Activated B cell treated with CpG ODN at 0.5 μM for 24 hours (primary cell): ENCODE results near the gene C8B. TPM values are rescaled to one million over a fixed set of nuclear protein-coding genes. Genes with fewer than 3 reads are reported as not detected.

Experiments
- ATAC-seq: fragments of 200-7000 bp; cut with Tn5 transposase; one replicate; pipeline ENCODE4 v1.10.0; 2021; ENCODE audit warnings: low read depth, mild to moderate bottlenecking, moderate library complexity
- CTCF ChIA-PET: fragments of 350-600 bp; sonication (Branson Sonifier 250); formaldehyde crosslinking; loops from one replicate; lab custom pipeline; 2021; ENCODE audit warnings: antibody characterized with exemption; lab: Charles Lee
- POLR2A ChIA-PET: fragments of 350-600 bp; sonication (Branson Sonifier 250); formaldehyde crosslinking; loops from one replicate; lab custom pipeline; 2021; ENCODE audit warnings: antibody characterized with exemption; lab: Charles Lee
- DNase-seq: peaks from one replicate; pipeline ENCODE4 v3.0.0; 2022
- H3K27ac Mint-ChIP-seq: one replicate; pipeline ENCODE4 v1.8.0; 2020; ENCODE audit warnings: mixed read lengths
- H3K27me3 Mint-ChIP-seq: one replicate; pipeline ENCODE4 v1.8.0; 2021; ENCODE audit warnings: mixed read lengths
- H3K36me3 Mint-ChIP-seq: one replicate; pipeline ENCODE4 v1.8.0; 2021; ENCODE audit warnings: low read depth, mixed read lengths
- H3K4me1 Mint-ChIP-seq: one replicate; pipeline ENCODE4 v1.8.0; 2021; ENCODE audit warnings: mixed read lengths
- H3K4me3 Mint-ChIP-seq: one replicate; pipeline ENCODE4 v1.8.0; 2020; ENCODE audit warnings: mild to moderate bottlenecking, mixed read lengths
- H3K9me3 Mint-ChIP-seq: one replicate; pipeline ENCODE4 v1.8.0; 2020; ENCODE audit warnings: mixed read lengths
- intact Hi-C: fragments of 100-400 bp; cut with micrococcal nuclease; formaldehyde crosslinking; loops from one replicate; pipeline ENCODE4 v1.15.1; 2024
- total RNA-seq: library from RNA; stranded (reverse); gene quantifications from 2 replicates; pipeline ENCODE4 v1.2.3, GENCODE V29; 2022
- TF ChIP-seq, protein P1 (sequence below): fragments of 200-600 bp; IDR thresholded peaks from one replicate; pipeline ENCODE4 v1.8.0; 2022; ENCODE audit warnings: antibody characterized with exemption, mild to moderate bottlenecking

C8B gene
- total RNA-seq, 1 donor from 2014 or later = not detected

DNA sequence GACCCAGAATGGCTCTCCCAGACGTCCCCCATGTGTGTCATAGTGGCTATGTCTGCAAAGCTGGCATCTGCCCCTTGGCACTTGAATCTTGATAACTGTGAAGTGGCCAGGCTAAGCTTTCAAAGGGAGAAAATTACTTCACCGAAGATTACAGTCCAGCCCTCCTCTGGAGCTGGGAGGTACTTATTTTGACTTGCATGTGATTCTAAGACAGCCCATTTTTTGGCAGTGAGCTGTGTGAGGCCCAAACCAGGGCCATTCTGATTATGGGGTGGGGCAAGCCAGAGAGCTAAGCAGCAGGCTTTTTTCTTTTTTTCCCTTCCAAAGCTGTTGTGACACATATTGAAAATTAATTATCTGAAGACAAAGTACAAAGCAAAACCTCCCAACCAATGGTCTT, 42.1 kb upstream of the C8B start:
- ChIA-PET CTCF (no interaction called here), POLR2A (no interaction called here)
- Mint-ChIP-seq H3K27ac (no peak overlapping the region), H3K27me3 (peaks cover 2% of the 10 kb centered on the region), H3K4me1 (no peaks in the 10 kb centered on the region), H3K9me3 (no peaks in the 10 kb centered on the region), H3K36me3 (no peaks in the 10 kb centered on the region), H3K4me3 (no peak overlapping the region)
- ATAC-seq (no peak), DNase-seq (no peak)
- intact Hi-C loops = no loop called here
- TF ChIP-seq, protein P1, sequence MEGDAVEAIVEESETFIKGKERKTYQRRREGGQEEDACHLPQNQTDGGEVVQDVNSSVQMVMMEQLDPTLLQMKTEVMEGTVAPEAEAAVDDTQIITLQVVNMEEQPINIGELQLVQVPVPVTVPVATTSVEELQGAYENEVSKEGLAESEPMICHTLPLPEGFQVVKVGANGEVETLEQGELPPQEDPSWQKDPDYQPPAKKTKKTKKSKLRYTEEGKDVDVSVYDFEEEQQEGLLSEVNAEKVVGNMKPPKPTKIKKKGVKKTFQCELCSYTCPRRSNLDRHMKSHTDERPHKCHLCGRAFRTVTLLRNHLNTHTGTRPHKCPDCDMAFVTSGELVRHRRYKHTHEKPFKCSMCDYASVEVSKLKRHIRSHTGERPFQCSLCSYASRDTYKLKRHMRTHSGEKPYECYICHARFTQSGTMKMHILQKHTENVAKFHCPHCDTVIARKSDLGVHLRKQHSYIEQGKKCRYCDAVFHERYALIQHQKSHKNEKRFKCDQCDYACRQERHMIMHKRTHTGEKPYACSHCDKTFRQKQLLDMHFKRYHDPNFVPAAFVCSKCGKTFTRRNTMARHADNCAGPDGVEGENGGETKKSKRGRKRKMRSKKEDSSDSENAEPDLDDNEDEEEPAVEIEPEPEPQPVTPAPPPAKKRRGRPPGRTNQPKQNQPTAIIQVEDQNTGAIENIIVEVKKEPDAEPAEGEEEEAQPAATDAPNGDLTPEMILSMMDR = no peak

DNA sequence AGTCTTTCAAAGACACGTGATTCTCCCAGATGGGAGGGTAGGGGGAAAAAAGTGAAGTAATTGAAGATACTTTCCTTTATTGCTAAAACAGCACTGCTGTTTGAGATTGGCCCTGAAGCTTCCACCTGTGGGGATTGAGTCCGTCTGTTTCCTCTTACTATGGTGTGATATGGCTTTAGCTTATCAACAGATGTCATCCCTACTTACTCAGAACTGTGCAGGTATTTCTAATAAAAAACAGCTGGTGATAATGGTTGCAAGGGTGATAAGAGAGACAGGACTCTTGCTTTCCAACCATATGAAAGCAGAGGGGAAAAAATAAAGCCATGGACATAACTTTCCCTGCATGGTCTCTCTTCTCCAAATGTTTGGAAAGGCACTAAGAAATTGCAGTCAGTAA, 41.7 kb upstream of the C8B start:
- DNase-seq = no peak
- H3K27me3 Mint-ChIP-seq = peaks cover 2% of the 10 kb centered on the region
- H3K36me3 Mint-ChIP-seq = no peaks in the 10 kb centered on the region
- intact Hi-C loops = no loop called here
- H3K4me3 Mint-ChIP-seq = no peak overlapping the region
- CTCF ChIA-PET = no interaction called here
- no peak overlapping the region for H3K27ac Mint-ChIP-seq
- no peaks in the 10 kb centered on the region for H3K4me1 Mint-ChIP-seq
- no peak for ATAC-seq
- POLR2A ChIA-PET = no interaction called here
- TF ChIP-seq, protein P1 = no peak
- H3K9me3 Mint-ChIP-seq = no peaks in the 10 kb centered on the region

- ChIA-PET CTCF (no interaction called here), POLR2A (no interaction called here)
- peaks cover 2% of the 10 kb centered on the region for H3K27me3 Mint-ChIP-seq
- DNase-seq = no peak
- H3K27ac Mint-ChIP-seq = no peak overlapping the region
- ATAC-seq = no peak
- H3K36me3 Mint-ChIP-seq = no peaks in the 10 kb centered on the region
- H3K4me1 Mint-ChIP-seq = no peaks in the 10 kb centered on the region
- TF ChIP-seq, protein P1 = no peak
- H3K9me3 Mint-ChIP-seq = no peaks in the 10 kb centered on the region
- intact Hi-C loops = no loop called here
- no peak overlapping the region for H3K4me3 Mint-ChIP-seq
Measured at GRCh38 chr1:57003398-57004139, 37.8 kb upstream of the C8B start.

- ChIA-PET CTCF (no interaction called here), POLR2A (no interaction called here)
- Mint-ChIP-seq H3K27ac (no peak overlapping the region), H3K4me1 (no peaks in the 10 kb centered on the region), H3K27me3 (peaks cover 3% of the 10 kb centered on the region), H3K36me3 (no peaks in the 10 kb centered on the region), H3K9me3 (no peaks in the 10 kb centered on the region), H3K4me3 (no peak overlapping the region)
- TF ChIP-seq, protein P1 = no peak
- intact Hi-C loops = no loop called here
- ATAC-seq (no peak), DNase-seq (no peak)
Measured at GRCh38 chr1:56995414-56996100, 29.7 kb upstream of the C8B start.

DNA sequence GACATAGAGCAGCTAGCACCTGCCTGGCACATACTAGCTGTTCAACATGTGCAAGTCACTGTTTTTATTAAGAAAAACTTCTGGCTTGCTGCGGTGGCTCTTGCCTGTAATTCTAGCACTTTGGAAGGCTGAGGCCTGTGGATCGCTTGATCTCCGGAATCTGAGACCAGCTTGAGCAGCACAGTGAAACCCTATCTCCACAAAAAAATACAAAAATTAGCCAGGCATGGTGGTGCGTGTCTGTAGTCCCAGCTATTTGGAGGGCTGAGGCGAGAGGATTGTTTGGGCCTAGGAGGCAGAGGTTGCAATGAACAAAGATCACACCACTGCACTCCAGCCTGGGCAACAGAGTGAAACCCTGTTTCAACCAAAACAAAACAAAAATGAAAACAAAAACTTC, 27.7 kb upstream of the C8B start:
- Mint-ChIP-seq H3K27me3 (peaks cover 3% of the 10 kb centered on the region), H3K4me3 (no peak overlapping the region), H3K4me1 (no peaks in the 10 kb centered on the region), H3K9me3 (no peaks in the 10 kb centered on the region), H3K27ac (no peak overlapping the region), H3K36me3 (no peaks in the 10 kb centered on the region)
- CTCF ChIA-PET = no interaction called here
- intact Hi-C loops = no loop called here
- POLR2A ChIA-PET = no interaction called here
- ATAC-seq = no peak
- TF ChIP-seq, protein P1 = no peak
- no peak for DNase-seq
